ENCODE measurements around the gene CPNE4. TPM values are rescaled to one million over a fixed set of nuclear protein-coding genes. Genes with fewer than 3 reads are reported as not detected.

Gene CPNE4
- total RNA-seq, 2 experiments from 2014 or later = not detected

DNA sequence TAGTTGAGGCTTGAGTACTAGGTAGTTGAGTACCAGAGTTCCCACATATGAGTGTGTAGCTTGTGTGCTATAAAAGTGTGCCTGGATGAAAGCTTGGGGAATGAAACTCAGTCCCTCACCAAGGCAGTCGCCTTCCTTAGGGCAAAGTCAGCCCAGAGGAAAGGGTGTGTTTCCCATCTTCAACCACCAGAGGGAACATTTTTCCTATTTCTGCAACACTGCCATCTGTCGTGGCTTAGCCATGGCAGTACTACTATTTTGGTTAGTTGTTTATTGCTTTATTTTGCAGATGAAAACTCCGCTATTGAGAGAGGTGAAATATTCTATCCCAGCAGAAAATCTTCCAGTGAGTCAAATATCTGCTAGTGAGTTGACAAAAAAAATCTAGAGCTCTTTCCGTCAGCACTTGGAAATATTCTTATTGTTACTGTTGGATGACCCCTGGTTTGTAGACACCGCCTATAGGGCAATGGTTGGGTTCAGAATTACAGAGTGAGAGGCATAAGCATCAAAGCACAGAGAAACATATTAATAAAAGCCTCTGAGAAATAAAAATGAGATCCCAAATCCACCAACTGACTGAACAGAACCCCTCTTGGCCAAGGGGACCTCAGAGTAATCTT, 239.9 kb downstream of the CPNE4 start:
- H3K4me3 Mint-ChIP-seq = no peak overlapping the region
- peaks cover 13% of the 10 kb centered on the region for H3K27me3 Mint-ChIP-seq
- H3K27ac Mint-ChIP-seq = no peak overlapping the region
- no peaks in the 10 kb centered on the region for H3K36me3 Mint-ChIP-seq (ENCODE audit: low read depth)
- ChIA-PET POLR2A (no interaction called here), CTCF (interaction anchor here (0.8 to 3.0 kb wide), 22 partner anchors 8 to 754 kb away, joined by 3 to 21 read pairs (median 3); partner anchors contain the start of gene CPNE4)
- intact Hi-C loops (cut with micrococcal nuclease) = loop anchor here (5.0 kb wide), 1 partner anchor 232 kb away; no protein-coding TSS in a partner anchor
- H3K4me1 Mint-ChIP-seq (ENCODE audit: low read depth) = peaks cover 7% of the 10 kb centered on the region
- H3K9me3 Mint-ChIP-seq = no peaks in the 10 kb centered on the region
- DNase-seq (peak; percentile 24), ATAC-seq (peak; percentile 70)
- TF ChIP-seq, protein P1, sequence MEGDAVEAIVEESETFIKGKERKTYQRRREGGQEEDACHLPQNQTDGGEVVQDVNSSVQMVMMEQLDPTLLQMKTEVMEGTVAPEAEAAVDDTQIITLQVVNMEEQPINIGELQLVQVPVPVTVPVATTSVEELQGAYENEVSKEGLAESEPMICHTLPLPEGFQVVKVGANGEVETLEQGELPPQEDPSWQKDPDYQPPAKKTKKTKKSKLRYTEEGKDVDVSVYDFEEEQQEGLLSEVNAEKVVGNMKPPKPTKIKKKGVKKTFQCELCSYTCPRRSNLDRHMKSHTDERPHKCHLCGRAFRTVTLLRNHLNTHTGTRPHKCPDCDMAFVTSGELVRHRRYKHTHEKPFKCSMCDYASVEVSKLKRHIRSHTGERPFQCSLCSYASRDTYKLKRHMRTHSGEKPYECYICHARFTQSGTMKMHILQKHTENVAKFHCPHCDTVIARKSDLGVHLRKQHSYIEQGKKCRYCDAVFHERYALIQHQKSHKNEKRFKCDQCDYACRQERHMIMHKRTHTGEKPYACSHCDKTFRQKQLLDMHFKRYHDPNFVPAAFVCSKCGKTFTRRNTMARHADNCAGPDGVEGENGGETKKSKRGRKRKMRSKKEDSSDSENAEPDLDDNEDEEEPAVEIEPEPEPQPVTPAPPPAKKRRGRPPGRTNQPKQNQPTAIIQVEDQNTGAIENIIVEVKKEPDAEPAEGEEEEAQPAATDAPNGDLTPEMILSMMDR (IDR thresholded peaks at IDR 0.05) = peak; percentile 83

DNA sequence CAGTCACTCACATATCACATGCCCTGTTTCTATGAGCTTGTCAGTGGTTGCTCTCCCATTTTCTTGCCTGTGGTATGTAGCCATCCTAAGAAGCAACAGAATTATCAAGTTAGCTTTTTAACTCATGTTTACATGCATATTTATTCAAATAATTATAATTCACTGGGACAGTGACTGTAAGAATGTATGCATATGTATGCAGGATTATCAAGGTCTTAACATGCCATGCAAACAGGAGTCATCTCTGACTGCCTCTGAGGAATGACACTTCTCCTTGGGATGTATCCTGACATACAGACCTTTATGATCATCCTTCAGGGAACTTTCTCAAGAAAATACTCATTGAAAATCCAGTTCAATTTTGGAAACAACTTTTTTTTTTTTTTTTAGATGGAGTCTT, 240.9 kb downstream of the CPNE4 start:
- Mint-ChIP-seq H3K36me3 (ENCODE audit: low read depth) (no peaks in the 10 kb centered on the region), H3K27me3 (peaks cover 13% of the 10 kb centered on the region), H3K4me1 (ENCODE audit: low read depth) (peaks cover 7% of the 10 kb centered on the region), H3K27ac (no peak overlapping the region), H3K4me3 (no peak overlapping the region), H3K9me3 (no peaks in the 10 kb centered on the region)
- DNase-seq (no peak), ATAC-seq (no peak)
- ChIA-PET POLR2A (no interaction called here), CTCF (interaction anchor here (1.5 to 1.6 kb wide), 3 partner anchors 9 to 236 kb away, joined by 3 to 8 read pairs (median 4); no protein-coding TSS in a partner anchor)
- TF ChIP-seq, protein P1 (IDR thresholded peaks at IDR 0.05) = no peak
- intact Hi-C loops (cut with micrococcal nuclease) = no loop called here

DNA sequence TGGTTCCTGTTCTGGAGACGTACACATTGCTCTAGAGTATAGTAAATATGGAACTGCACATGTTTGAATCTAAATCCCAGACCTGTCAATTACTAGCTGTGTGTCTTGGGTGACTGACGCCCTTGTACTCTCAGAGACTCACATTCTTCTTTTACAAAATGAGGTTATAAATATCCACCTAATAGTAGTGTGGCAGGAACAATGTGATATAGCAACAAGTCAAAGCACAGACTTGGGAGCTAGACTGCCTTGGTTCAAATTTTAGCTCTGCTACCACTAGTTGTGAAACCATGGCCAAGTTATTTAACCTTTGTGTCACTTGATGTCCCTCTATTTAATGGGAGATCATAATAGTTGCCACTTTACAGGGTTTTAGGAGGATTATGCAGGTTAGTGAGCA, 245.6 kb downstream of the CPNE4 start:
- Mint-ChIP-seq H3K27me3 (peaks cover 6% of the 10 kb centered on the region), H3K4me3 (no peak overlapping the region), H3K27ac (no peak overlapping the region), H3K36me3 (ENCODE audit: low read depth) (no peaks in the 10 kb centered on the region), H3K9me3 (no peaks in the 10 kb centered on the region), H3K4me1 (ENCODE audit: low read depth) (no peaks in the 10 kb centered on the region)
- DNase-seq (no peak), ATAC-seq (no peak)
- ChIA-PET CTCF (no interaction called here), POLR2A (no interaction called here)
- TF ChIP-seq, protein P1 (IDR thresholded peaks at IDR 0.05) = no peak
- intact Hi-C loops (cut with micrococcal nuclease) = no loop called here

DNA sequence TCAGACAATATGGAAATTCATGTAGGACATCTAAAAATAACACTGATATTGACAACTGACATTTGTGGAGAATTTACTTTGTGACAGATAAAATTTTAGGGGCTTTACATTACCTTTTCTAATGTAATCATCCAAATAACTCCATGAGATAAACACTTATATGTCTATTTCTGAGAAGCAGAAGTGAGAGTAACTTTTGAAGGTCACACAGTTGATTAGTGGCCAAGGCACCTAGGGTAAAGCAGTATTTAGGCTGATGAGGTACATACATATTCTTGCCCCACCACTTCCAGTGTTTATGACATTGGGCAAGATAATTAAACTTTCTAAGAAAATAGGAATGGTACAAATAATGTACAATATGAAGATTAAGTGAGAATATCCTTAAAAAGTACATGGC, 248.4 kb downstream of the CPNE4 start:
- H3K27me3 Mint-ChIP-seq = peaks cover 3% of the 10 kb centered on the region
- intact Hi-C loops (cut with micrococcal nuclease) = no loop called here
- DNase-seq (no peak), ATAC-seq (no peak)
- H3K36me3 Mint-ChIP-seq (ENCODE audit: low read depth) = no peaks in the 10 kb centered on the region
- H3K4me3 Mint-ChIP-seq = no peak overlapping the region
- H3K9me3 Mint-ChIP-seq = no peaks in the 10 kb centered on the region
- ChIA-PET POLR2A (no interaction called here), CTCF (interaction anchor here (0.9 kb wide), 1 partner anchor 8 kb away, joined by 3 read pairs; no protein-coding TSS in a partner anchor)
- no peak overlapping the region for H3K27ac Mint-ChIP-seq
- H3K4me1 Mint-ChIP-seq (ENCODE audit: low read depth) = no peaks in the 10 kb centered on the region
- TF ChIP-seq, protein P1 (IDR thresholded peaks at IDR 0.05) = no peak

DNA sequence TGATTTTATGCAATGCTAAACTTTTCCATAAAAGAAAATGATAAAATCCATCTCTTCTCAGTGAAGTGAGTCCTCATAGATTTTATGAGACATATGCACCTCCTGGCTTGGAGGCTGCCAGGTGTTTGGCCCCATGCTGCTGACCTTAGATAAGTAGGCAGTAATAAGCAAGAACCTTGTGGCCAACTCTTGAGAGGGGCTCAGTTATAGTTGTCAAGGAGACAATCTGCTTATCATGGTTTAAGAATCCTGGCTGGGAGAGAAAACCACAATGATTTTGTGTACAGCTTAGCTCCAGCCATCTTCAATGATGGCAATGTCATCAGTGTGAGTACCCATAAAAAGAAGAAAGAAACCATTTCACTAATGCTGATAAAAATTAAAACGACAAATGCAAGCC, 252.1 kb downstream of the CPNE4 start:
- ATAC-seq (no peak), DNase-seq (no peak)
- no peaks in the 10 kb centered on the region for H3K36me3 Mint-ChIP-seq (ENCODE audit: low read depth)
- peaks cover 8% of the 10 kb centered on the region for H3K27me3 Mint-ChIP-seq
- intact Hi-C loops (cut with micrococcal nuclease) = no loop called here
- H3K4me1 Mint-ChIP-seq (ENCODE audit: low read depth) = no peaks in the 10 kb centered on the region
- H3K9me3 Mint-ChIP-seq = peaks cover 5% of the 10 kb centered on the region
- ChIA-PET POLR2A (no interaction called here), CTCF (interaction anchor here (1.0 kb wide), 1 partner anchor 12 kb away, joined by 5 read pairs; no protein-coding TSS in a partner anchor)
- TF ChIP-seq, protein P1 (IDR thresholded peaks at IDR 0.05) = no peak
- H3K4me3 Mint-ChIP-seq = no peak overlapping the region
- no peak overlapping the region for H3K27ac Mint-ChIP-seq

All from activated CD8-positive, alpha-beta T cell treated with anti-CD3 and anti-CD28 coated beads for 36 hours (primary cell).